GM19328 (cell line): ENCODE results near the gene HS3ST3A1.

Source experiments
- ATAC-seq: cut with Tn5 transposase; IDR thresholded peaks from one replicate; pipeline ENCODE4 v1.9.1; 2021; ENCODE audit warnings: mild to moderate bottlenecking, moderate library complexity; ENCODE audit not compliant: unreplicated experiment

The HS3ST3A1 gene

GRCh38 chr17:13541032-13541480 lies 60.7 kb downstream of the HS3ST3A1 start:
- ATAC-seq, result no peak

DNA sequence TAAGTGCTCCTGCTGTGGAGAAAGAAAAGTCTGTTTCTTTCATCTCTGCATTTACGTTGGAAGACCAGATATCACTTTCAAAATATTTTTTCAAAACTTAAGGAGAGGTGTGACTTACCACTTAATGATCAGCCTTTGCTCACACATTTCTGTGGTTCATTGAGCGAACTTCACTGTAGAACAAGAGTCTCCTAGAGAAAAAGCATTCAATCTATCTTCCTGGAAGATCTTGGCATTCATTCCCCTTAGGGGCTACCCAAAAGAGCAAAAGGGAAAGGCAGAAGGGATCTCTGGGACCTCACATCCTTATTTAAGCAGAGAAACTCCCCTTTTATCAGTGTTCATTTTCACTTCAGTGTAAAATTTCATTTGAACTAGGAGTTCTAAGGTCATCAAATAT lies 61.2 kb downstream of the HS3ST3A1 start:
- no peak for ATAC-seq

DNA sequence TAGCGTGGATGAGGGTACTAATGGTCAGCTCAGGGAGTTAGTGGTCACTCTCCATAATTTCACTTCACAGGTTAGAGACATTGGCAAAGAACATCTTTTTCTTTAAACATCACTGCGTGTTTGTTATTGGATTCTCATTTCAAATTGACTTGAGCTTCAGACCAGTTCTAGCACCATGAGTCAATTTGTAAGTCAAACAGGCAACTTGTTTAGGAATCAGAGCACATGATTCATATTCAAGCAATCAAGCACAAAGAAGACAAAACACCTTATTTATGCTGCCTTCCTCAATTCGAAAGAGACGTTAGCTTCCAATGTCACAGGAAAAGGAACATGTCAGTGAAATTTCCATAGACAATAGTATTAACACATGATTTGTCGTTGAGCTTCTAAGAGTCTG lies 62.3 kb downstream of the HS3ST3A1 start:
- ATAC-seq, result no peak

DNA sequence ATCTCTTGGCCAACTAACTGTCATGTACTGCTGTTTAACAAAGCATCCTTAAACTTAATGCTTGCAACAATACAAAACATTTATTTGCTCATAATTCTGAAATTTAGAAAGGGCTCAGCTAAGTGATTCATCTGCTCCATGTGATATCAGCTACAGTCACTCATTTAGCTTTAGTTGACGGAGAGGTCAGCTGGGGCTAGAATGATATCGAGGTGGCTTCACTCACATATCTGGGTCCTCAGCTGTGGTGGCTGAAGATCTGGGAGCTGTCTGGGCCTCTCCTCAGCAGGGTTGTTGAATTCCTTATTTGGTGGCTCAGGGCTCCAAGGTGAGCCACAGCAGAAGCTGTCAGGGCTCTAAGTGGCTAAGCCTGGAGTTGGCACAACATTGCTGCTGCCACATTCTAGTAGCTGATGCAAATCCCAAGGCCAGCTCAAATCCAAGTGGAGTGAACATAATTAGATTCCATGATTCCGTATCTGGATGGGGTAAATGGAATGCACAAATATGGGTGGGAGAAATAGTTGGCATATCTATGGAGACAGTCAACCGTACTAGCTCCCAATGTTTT lies 62.8 kb downstream of the HS3ST3A1 start:
- ATAC-seq, result no peak

DNA sequence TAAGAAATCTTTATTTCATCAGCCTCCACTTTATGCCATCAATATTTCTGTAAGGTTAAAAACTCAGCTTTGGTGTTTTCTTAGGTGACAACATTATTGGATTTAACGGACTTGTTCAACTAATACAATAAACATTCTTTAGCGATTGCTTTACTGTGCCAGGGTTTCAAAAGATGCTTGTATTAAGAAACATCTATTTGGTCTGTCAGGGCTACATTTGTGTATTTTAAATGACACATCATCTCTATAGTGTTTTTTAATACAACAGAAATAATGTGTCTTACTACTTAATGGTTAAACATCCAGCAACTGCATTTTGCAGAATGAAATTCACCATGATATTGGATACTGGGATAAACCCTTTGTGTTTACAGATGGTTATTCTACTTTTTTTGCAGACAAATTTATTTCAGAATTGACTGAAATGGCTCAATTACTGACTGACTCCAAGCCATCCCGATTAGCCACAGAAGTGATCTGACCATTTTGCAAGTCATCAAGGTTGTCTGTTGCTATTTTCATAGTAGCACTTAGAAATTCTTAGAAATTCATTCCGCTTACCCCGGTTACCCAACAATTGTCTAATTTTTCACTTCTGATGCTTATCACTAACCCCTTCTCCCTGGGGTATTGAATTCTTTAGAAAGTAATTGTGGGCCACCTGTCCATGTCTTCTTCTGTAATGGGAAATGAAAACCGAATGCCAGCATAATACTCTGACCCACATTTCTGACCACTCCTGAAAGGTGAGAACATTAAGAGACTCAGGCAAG lies 63.7 kb downstream of the HS3ST3A1 start:
- no peak for ATAC-seq

- no peak for ATAC-seq
Observed at GRCh38 chr17:13537167-13537731, 64.5 kb downstream of the HS3ST3A1 start.

DNA sequence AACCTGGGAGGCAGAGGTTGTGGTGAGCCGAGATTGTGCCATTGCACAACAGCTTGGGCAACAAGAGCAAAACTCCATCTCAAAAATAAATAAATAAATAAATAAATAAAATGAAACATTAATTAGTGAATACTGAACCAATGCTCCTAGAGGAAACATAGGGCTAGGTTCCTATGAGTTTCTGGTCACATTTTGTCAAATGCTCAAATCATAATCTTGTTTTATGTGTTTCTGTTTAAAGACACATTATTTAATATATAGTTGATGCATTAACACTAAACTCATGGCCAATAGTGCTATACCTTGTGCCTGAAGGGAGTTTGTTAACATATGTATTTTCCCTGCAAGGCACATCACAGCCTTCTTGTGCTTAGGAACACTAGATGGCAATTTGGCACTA lies 66.8 kb downstream of the HS3ST3A1 start:
- no peak for ATAC-seq

DNA sequence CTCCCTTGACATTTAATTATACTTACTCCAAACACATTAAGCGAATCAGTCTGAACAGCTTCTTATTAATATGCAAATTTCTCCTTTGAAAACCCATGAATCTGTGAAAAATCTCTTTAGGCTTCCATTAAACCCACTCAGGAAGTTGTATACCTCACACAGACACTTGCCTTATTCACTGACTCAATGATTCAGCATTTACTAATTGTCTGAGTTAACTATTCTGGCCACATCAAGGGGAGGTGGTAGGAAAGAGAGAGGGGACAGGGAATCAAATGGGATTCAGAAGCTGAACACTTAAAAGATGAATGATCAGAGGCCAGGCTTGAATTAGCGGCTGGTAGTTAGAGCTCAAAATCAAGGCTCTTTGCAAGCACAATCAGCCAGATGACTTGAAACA lies 70.0 kb downstream of the HS3ST3A1 start:
- no peak for ATAC-seq

GRCh38 chr17:13525876-13526275 lies 75.9 kb downstream of the HS3ST3A1 start:
- no peak for ATAC-seq

GRCh38 chr17:13523164-13523563 lies 78.6 kb downstream of the HS3ST3A1 start:
- no peak for ATAC-seq

DNA sequence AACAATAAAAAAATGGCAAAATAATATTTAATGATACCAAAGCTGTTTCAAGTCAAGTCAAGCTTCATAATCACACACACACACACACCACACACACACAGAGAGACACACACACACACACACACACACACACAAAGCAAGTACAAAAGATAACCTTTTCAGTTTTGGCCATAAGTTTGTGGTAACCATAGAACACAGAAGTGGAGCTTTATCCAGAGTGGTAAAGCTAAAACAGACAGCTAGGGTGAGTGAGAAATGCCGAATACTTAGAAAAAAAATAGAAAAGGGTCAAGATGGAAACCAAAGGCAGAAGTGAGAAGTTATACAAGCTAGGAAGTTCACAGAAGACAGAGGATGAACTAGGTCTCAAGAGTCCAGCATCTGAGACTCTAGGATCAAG lies 79.0 kb downstream of the HS3ST3A1 start:
- ATAC-seq, result no peak

DNA sequence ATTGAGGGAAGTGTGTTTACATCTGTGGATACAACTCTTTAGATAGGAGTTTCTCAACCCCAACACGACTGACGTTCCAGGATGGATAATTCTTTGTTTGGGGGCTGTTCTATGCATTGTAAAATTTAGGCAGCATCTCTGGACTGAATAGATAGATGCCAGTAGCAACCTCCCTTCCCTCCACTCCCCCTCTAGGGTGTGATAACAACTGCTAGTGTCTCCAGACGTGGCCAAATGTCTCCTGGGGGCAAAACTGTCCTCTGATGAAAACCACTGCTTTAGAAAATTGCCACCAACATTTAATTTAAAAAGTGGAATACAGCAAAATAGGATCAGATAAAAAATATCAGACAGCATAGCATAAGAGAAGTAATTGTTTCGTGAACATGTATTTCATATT lies 79.9 kb downstream of the HS3ST3A1 start:
- no peak for ATAC-seq

DNA sequence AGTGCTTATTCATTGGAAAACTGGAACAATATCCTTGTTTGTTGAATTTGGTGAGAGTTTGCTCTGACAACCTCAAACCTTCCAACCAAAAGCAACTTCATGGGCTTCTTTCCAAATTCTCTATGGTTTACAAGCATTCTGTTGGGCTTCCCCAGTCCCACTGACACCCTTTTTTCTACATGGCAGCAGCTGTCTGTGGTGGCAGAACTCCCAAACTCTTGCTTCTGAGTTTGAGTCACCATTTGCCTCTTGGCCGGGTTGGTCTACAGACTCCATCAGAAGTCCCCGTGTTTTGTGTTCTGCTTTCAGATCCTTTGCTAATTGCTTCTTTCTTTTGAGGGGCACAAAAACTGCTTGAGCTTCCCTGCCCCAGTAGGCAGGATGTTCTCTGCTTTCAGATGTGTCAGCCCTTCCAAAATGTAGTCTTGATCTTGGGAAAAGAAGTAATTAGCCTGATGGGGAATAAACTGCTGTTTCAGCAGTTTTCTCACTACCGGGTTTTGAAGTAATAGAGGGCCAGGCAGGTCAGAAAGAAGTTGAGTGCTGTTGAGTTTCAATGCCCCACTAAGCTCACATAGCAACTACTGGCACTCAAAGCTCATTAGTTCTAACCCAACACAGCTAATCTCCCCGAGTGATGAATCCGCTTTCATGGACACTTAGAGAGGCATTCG lies 80.7 kb downstream of the HS3ST3A1 start:
- no peak for ATAC-seq

GRCh38 chr17:13518261-13519000 lies 83.3 kb downstream of the HS3ST3A1 start:
- ATAC-seq, result no peak

- ATAC-seq, result no peak
Observed at GRCh38 chr17:13513039-13513405, 88.7 kb downstream of the HS3ST3A1 start.

DNA sequence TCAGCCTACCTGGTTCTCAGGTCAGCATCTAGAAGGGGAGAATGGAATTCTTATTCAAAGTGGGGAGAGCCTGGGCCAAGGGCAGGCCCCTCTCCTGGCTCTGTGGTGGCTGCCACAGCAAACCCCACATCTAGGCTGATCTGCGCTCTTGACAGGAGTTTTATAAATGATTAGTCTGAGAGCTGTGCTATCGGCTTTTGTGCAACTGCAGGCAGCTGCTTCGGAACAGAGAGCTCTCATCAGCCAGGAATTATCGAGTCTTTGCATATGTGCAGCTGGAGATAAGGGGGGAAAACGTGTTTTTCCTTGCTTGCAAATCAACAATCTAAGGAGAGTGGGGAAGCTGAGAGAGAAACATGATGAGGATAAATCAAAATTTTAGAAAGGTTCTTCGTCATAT lies 91.7 kb downstream of the HS3ST3A1 start:
- no peak for ATAC-seq

DNA sequence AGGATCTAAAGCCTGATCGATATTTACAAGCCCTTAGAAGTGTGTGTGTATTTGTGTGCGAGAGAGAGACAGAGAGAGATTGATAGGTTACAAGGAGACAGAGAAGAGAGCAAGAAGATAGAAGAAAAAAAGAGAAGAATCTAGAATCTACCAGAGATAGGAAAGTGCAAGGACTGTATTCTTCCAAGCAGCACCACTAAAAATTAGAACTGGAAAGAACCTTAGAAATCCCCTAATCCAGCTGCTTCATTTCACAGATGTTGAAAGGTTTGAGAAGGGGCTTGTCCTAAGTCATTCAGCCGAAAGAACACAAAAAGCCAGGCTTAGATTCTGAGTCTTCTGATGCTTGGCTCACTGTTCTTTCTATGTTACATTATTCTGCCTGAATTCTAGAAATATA lies 92.2 kb downstream of the HS3ST3A1 start:
- ATAC-seq, result no peak

GRCh38 chr17:13508896-13509295 lies 92.8 kb downstream of the HS3ST3A1 start:
- no peak for ATAC-seq

DNA sequence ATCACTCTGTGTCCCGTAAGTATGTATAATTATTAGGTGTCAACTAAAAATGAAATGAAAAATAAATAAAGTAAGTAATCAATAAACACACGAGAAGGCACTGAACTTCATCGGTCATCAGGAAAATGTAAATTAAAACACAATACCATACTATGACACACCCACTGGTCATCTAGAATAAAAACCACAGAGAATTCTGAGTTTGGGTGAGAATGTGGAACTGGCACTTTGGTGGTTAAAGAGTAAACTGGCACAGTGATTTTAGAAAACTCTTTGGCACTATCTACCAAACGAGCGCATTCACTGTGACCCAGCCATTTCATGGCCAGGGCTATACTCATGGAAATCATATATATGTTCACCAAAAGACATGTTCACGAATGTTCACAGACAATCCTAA lies 98.2 kb downstream of the HS3ST3A1 start:
- no peak for ATAC-seq

- ATAC-seq, result no peak
Observed at GRCh38 chr17:13502263-13502662, 99.5 kb downstream of the HS3ST3A1 start.

- ATAC-seq, result no peak
Observed at GRCh38 chr17:13500947-13501346, 100.8 kb downstream of the HS3ST3A1 start.
